Measurements from ENCODE around the gene BRAF.
"Not testable (repeated sequence)": the region's sequence is repeated elsewhere in the genome, so short reads cannot be mapped to it uniquely, and the experiment has no call there.

The BRAF gene

GRCh38 chr7:140917258-140917657, 7.5 kb downstream of the BRAF start:
- DNase-seq: no peak

GRCh38 chr7:140915935-140916555, 8.7 kb downstream of the BRAF start:
- no peak for DNase-seq

- no peak for DNase-seq
These were observed 10.6 kb downstream of the BRAF start for GRCh38 chr7:140914083-140914482.

- DNase-seq: not testable (repeated sequence)
These were observed 11.2 kb downstream of the BRAF start for GRCh38 chr7:140913596-140913928.

GRCh38 chr7:140911746-140912145, 13.0 kb downstream of the BRAF start:
- DNase-seq: no peak

GRCh38 chr7:140909476-140910161, 15.1 kb downstream of the BRAF start:
- no peak for DNase-seq

GRCh38 chr7:140908361-140908760, 16.4 kb downstream of the BRAF start:
- no peak for DNase-seq

- no peak for DNase-seq
These were observed 20.8 kb downstream of the BRAF start for GRCh38 chr7:140903741-140904480.

- DNase-seq: no peak
These were observed 22.3 kb downstream of the BRAF start for GRCh38 chr7:140902303-140902953.

- no peak for DNase-seq
These were observed 22.8 kb downstream of the BRAF start for GRCh38 chr7:140901941-140902302.

GRCh38 chr7:140899883-140900282, 24.8 kb downstream of the BRAF start:
- no peak for DNase-seq

GRCh38 chr7:140898786-140899536, 25.8 kb downstream of the BRAF start:
- DNase-seq: no peak

GRCh38 chr7:140896996-140897395, 27.7 kb downstream of the BRAF start:
- no peak for DNase-seq

GRCh38 chr7:140889645-140890044, 35.1 kb downstream of the BRAF start:
- no peak for DNase-seq

- DNase-seq: no peak
These were observed 35.6 kb downstream of the BRAF start for GRCh38 chr7:140889150-140889549.

GRCh38 chr7:140888087-140888486, 36.6 kb downstream of the BRAF start:
- DNase-seq: no peak

- no peak for DNase-seq
These were observed 38.9 kb downstream of the BRAF start for GRCh38 chr7:140885735-140886334.

GRCh38 chr7:140883378-140883777, 41.4 kb downstream of the BRAF start:
- no peak for DNase-seq

GRCh38 chr7:140882834-140883233, 41.9 kb downstream of the BRAF start:
- DNase-seq: not testable (repeated sequence)

GRCh38 chr7:140881507-140882228, 43.1 kb downstream of the BRAF start:
- DNase-seq: no peak

- no peak for DNase-seq
These were observed 47.5 kb downstream of the BRAF start for GRCh38 chr7:140877249-140877524.
